K562 (cell line): ENCODE measurements around the gene XPOT.

Experiments
- BCOR ChIP-seq: fragments of 450-650 bp; IDR thresholded peaks from 2 replicates; pipeline ENCODE4 v1.6.1; 2016
- COPS2 ChIP-seq: fragments of 450-650 bp; conservative IDR thresholded peaks from 2 replicates; pipeline ENCODE4 v1.6.1; 2016; ENCODE audit warnings: mild to moderate bottlenecking, moderate library complexity
- MEF2A ChIP-seq: IDR thresholded peaks from 2 replicates; pipeline ENCODE4 v1.6.1; 2011; ENCODE audit warnings: low read depth, mild to moderate bottlenecking, low read length, moderate library complexity; ENCODE audit not compliant: control insufficient read depth
- MTA3 ChIP-seq: fragments of 450-650 bp; formaldehyde crosslinking; IDR thresholded peaks from 2 replicates; pipeline ENCODE4 v1.6.1; 2017; ENCODE audit warnings: mild to moderate bottlenecking, borderline replicate concordance
- POLR2A ChIP-seq: fragments of 450-650 bp; conservative IDR thresholded peaks from 2 replicates; pipeline ENCODE4 v1.6.1; 2016

DNA sequence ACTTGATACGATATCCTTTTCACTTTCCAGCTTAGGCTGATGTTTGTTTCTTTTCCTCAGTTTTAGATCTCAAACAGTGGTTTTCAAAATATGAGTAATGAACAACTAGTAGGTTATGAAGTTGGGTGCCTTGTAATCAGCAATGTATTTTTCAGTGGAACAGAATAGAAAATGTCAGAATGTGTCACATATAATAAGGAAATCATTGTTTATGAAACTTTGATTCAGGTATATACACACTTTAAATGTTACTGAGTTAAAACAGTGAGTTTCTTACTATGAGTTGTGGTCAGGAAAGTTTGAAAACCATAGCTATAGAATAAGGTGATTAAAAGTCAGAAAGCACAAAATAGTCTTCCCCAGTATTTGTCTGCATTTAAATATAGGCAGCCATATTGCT is 87.5 kb downstream of the XPOT start:
- no peak for TF ChIP-seq POLR2A
- no peak for TF ChIP-seq MEF2A
- no peak for TF ChIP-seq COPS2
- TF ChIP-seq BCOR: no peak
- TF ChIP-seq MTA3: no peak
